NCI-H1092 treated with DMSO at 0.1 percent for 48 hours (cell line): Measurements from ENCODE around the gene IFT52.
"Not testable (repeated sequence)": the region's sequence is repeated elsewhere in the genome, so short reads cannot be mapped to it uniquely, and the experiment has no call there.

Experiments used
- DNase-seq: peaks from one replicate; lab custom pipeline; 2025; lab: John Stamatoyannopoulos, UW

The IFT52 gene

DNA sequence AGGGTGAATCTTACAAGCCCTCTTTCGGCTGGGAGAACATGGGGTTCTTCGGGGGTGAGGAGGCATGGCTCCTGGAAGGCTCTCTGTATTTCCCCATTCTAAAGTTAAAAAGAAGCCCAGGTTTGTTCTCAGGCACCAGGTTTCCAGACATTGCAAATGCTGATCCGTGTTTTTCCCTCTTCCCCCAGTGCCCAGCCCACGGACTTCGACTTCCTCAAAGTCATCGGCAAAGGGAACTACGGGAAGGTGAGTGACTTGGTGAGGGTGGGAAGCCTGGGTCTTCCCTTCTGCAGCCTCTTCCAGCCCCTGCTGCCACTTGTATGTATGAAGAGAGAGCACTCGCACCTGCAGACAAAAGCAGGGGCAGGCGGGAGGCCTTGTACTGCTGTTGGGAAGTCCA is 23.3 kb upstream of the IFT52 start:
- no peak for DNase-seq

DNA sequence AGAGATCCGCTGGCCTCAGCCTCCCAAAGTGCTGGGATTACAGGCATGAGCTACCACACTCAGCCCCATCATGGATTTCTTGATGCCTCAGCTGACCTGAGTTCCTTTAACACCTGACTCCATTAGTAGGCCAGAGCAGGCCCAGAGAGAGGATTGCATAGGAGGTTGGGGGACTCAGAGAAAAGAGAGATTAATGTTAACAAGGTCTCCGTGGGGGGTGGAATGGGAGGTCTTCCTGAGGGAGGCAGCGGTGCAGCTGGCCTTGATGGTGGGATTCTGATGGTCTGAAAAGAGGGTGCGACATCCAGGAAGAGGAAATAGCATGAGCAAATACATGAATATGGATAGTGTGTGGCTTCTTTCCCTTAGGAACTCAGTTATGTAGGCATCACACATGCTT is 22.0 kb upstream of the IFT52 start:
- no peak for DNase-seq

DNA sequence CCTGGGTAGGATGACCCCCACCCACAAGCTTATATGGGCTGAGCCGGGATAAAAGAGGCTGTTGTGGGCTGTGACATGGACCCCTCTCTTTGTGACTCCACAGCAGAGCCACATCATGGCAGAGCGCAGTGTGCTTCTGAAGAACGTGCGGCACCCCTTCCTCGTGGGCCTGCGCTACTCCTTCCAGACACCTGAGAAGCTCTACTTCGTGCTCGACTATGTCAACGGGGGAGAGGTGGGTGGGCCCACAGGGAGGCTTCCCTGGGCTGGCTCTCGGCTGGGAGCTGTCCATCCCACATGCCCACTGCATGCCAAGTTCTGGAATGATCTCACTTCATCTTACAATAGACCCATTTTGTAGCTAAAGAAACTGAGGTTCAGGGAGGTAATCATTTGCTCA is 21.5 kb upstream of the IFT52 start:
- DNase-seq: no peak

DNA sequence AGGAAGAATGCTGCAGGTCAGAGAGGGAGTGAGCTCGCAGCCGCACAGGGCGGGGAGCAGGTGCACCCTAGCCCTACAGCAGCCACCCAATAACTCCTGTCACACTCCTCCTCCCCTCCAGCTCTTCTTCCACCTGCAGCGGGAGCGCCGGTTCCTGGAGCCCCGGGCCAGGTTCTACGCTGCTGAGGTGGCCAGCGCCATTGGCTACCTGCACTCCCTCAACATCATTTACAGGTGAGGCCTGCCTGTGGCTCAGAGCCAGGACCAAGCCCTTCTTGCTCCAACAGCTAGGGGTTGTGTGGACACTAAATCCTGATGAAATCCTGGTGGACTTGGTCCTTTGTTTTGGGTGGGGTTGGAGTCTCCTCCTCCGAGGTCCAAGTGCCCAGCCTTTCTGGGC is 20.2 kb upstream of the IFT52 start:
- no peak for DNase-seq

DNA sequence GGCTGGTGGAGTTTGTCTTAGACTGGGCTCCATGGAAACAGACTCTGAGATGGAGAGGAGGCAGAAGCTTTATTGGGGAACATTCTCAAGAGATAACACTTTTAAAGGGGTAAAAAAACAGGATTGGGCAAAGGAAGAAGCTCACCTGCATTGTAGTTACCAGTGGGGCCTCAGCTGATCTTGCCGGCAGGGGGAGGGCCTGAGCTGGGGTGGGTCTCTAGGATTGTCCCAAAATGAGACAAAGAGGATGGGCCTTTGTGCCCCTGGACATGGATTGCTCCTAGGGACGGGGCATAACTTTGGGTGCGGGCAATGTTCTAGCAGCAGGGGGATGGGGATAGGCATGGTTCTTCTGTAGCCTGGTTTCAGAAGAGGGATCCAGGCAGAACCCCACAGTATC is 19.4 kb upstream of the IFT52 start:
- no peak for DNase-seq

DNA sequence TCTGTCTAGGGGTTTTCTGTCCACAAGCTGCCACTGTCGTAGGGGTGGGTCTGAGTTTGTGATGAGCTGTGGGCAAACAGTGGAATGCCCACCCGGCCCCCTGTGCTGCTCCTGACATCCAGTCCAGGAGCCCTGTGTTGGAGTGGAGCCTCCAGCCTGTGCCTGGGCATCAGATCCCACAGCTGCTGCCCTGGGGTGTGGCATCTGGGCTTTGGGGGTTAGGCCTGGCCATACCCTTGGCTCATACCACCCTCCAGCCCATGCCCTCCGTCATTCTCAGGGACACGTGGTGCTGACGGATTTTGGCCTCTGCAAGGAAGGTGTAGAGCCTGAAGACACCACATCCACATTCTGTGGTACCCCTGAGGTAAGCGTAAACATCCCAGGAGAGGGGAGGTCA is 19.0 kb upstream of the IFT52 start:
- no peak for DNase-seq

DNA sequence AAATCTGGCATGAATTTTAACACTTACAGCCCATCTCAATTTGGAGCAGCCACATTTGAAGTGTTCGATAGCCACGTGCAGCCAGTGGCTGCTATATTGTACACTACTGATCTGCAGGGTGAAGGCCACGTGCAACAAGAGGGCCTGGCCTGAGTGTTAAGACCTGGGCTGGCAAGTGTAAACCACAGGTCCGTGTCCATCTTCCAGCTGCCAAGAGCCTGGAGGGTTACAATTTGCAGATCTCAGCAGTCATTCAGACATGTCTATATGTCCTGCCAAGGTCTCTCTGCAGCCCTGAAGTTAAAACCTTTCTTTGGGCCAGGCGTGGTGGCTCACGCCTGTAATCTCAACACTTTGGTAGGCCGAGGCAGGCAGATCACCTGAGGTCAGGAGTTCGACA is 17.8 kb upstream of the IFT52 start:
- no peak for DNase-seq

DNA sequence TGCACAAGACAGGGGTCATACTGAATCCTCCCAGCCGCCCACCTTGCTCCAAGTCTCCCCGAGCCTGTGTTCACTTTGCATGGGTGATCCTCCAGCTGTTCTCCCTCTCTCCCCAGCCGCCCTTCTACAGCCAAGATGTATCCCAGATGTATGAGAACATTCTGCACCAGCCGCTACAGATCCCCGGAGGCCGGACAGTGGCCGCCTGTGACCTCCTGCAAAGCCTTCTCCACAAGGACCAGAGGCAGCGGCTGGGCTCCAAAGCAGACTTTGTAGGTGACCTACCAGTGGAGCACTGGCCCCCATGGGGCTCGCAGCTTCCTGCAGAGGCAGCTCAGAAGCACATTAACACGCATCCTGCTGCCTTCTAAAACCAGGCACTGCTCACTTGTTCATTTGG is 14.6 kb upstream of the IFT52 start:
- DNase-seq: no peak

DNA sequence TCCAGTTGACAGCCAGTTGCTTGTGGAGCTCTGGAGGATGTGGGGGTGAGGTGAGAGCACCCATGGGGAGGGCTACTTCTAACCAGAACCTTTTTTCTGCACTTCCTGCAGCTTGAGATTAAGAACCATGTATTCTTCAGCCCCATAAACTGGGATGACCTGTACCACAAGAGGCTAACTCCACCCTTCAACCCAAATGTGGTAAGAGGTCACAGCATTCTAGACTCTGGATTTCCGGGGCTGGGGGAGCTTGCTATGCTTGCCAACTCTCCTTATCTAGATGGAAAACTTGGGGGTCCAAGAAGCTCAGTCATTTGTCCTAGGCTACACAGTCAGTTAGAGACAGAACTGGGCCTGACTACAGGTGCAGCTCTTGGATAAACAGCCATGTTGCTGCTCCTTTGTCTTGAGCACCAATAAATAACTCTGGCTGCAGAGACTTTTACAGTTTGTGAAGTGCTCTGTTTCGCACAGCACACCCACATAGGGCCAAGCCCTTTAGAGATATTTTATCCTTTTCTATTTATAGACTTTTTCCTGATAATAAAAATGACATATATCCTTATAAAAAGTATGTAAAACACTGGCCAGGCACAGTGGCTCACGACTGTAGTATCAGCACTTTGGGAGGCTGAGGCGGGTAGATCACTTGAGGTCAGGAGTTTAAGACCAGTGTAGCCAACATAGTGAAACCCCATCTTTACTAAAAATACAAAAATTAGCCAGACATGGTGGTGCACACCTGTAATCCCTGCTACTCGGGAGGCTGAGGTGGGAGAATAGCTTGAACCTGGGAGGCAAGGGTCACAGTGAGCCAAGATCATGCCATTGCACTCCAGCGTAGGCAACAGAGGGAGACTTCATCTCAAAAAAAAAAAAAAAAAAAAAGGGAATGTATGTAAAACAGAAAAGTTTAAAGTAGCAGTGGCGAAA is 10.6 kb upstream of the IFT52 start:
- DNase-seq: no peak

DNA sequence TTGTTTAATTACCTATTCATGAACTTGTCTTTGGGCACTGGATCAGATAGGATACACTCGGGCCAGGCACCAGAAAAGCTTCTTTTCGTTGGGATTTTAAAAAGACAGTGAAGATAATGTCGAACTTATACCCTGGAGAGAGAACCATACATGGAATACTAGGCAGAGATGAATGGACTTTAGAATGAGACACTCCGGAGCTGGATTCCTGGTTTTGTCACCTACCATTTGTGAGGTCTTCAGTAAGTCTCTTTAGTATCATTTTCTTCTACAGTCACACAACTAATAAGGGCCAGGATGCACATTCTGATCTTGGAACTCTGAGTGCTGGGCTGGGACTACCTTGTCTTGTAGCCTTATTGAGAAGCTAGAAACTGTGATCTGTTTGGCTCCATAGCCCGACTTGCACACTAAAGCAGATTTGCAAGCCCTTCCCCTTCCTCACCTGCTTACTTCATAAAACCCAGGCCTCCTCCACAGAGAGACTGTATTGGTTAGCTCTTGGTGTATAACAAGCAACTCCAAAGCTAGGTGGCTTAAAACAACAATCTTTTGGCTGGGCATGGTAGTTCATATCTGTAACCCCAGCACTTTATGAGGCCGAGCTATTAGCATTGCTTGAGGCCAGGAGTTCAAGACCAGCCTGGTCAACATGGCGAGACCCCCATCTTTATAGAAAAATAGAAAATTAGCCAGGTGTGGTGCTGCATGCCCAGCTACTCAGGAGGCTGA is 7.4 kb upstream of the IFT52 start:
- DNase-seq: no peak

DNA sequence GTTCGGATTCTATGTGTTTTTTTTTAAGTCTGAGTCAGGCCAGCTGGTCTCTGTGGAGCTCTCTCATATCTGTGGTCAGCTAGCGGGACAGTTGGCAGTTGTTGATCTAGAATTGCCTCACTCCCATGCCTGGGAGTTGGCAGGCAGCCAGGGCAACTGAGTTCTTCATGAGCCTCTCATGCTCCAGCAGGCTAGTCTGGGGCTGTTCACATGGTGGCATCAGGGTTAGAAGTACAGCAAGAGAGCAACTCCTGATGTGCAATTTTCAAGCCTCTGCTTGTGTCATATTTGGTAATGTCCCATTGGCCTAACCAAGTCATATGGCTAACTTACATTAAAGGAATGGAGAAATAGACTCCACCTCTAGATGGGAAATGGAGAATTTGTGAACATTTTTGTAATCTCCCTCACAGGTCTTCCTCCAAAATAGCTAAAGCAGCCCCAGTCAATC is 6.7 kb upstream of the IFT52 start:
- DNase-seq: no peak

DNA sequence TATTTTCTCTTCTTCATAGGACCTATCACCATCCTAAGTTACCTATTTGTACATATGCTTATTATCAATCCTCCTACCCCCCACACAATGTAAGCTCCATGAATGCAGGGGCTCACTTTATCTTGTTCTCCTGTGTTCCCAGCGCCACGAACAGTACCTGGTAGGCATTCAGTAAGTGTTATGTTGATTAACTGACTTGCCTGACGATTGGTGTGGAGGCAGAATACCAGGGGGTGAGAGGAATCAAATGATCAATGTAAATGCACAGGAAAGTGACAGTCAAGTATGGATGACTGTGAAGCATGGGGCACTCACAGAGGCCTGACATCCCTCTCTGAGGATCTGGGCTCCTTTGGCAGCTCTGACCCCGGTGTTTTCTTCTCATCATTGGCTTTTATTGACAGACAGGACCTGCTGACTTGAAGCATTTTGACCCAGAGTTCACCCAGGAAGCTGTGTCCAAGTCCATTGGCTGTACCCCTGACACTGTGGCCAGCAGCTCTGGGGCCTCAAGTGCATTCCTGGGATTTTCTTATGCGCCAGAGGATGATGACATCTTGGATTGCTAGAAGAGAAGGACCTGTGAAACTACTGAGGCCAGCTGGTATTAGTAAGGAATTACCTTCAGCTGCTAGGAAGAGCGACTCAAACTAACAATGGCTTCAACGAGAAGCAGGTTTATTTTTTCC is 6.1 kb upstream of the IFT52 start:
- no peak for DNase-seq

DNA sequence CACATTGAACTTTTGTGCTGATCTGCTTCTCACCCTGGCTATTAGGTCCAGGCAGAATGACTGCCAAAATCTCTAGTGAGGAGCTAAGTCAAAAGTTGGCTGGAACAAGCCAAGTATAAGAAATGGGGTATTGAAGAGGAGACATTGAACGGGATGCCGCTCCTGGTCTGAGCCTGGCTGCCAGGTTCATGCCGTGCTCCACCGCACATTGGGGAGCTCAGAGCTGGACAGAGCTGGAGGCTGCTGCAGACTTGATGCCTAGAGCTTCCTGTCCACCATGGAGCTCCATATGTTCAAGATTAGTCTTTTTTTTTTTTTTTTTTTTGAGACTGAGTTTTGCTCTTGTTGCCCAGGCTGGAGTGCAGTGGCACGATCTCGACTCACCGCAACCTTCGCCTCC is 4.1 kb upstream of the IFT52 start:
- no peak for DNase-seq

DNA sequence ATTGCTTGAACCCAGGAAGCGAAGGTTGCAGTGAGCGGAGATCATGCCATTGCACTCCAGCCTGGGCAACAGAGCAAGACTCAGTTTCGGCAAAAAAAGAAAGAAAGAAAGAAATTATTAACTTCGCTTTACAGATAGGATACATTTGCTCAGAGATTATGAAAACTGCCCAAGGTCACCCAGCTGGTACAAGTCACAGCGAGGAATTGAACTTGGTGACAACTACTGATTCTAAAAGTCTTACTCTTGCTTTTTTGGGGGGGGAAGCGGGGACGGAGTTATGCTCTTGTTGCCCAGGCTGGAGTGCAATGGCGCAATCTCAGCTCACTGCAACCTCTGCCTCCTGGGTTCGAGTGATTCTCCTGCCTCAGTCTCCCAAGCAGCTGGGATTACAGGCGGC is 2.2 kb upstream of the IFT52 start:
- not testable (repeated sequence) for DNase-seq

DNA sequence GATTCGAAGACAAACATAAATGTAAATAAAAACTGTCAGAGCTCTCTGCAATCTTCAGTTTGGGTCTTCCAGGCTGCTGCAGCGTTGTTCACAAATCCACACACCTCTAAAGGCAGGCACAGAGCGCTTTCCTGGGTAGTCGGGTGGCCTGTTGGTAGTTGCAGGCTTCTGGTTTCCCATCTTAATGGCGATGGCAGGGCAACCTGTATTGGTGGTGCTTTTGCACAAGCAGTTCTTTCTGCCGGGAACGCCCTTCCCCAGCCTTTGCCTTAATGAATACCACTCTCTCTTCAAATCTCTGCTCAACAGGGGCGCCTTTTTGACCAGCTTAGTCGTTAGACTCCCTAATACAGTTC is 723 bp upstream of the IFT52 start:
- DNase-seq: no peak

DNA sequence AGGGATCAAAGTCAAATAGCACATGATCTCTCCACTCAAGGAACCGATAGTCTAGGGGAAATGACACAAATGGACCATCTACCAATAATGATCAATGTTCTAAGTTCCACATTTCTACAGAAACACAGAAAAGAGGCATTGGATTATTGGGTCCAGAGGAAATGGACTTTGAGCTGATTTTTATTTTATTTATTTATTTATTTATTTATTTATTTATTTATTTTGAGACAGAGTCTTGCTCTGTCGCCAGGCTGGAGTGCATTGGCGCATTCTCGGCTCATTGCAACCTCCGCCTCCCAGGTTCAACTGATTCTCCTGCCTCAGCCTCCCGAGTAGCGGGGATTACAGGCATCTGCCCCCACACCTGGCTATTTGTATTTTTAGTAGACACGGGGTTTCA is 11.2 kb downstream of the IFT52 start:
- DNase-seq: not testable (repeated sequence)

DNA sequence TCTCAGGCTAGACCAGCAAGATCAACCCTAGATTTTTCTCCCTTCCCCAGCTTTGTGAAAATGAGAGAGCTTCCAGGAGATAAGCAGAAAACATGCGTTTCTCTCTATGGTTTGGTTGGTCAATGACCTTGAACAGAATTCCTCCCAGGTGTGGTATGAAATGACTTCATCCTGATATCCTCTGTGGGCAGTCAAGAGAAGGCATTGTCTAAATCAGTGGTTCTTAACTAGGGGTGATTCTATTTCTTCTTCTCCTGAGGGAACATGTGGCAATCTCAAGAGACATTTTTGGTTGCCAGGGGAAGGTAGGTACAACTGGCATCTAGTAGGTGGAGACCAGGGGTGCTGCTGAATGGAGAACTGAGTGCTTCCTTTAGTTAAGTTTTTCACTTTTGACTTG is 12.4 kb downstream of the IFT52 start:
- no peak for DNase-seq

DNA sequence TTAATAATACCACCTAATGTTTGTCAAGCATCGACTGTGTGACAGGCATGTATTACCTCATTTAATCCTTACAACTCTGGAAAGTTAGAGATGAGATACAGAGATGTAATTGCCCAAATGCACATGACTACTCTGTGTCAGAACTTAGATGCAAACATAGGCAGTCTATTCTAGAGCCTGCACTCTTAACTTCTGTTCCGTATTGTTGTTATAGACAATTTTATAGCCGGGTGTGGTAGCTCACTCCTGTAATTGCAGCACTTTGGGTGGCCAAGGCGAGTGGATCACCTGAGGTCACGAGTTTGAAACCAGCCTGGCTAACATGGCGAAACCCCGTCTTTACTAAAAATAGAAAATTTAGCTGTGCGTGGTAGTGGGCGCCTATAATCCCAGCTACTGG is 15.0 kb downstream of the IFT52 start:
- no peak for DNase-seq

DNA sequence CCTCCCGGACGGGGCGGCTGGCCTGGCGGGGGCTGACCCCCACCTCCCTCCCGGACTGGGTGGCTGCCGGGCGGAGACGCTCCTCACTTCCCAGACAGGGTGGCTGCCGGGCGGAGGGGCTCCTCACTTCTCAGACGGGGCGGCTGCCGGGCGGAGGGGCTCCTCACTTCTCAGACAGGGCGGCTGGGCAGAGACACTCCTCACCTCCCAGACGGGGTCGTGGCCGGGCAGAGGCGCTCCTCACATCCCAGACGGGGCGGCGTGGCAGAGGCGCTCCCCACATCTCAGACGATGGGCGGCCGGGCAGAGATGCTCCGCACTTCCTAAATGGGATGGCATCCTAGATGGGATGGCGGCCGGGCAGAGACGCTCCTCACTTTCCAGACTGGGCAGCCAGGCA is 16.5 kb downstream of the IFT52 start:
- not testable (repeated sequence) for DNase-seq

DNA sequence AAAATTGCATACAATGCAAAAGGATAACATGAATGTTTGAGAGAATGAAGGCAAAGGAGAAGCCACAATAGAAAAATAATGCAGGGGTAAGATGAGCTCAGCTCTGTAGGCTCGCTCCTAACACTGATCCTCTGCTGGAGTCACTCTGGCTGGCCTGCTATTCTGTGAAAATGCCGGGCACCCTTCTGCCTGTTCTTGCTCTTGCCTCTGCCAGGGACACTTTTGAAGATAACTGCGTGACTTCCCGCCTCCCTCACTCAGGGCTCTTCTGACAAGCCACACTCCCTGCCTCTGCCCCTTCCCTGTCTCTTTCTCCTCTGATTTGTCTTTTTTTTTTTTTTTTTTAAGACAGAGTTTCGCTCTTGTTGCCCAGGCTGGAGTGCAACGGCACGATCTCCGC is 40.9 kb downstream of the IFT52 start:
- DNase-seq: no peak

DNA sequence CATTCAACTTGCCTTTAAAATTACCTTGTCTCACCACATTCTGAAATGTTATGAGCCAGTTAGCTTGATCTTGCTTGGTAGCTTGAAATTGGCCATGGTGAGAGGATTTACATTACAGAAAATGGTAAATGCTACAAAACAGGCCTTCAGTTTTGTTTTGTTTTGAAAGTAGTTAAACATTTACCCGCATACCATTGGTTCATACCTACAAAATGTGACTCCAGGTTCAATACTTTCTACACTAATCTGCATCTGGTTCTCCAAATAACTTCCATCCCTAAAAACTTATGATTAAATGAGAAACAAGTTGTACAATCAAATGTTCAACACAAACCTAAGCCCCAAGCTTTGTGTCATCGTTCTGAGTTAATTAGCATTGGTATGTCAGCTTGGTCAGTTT is 45.7 kb downstream of the IFT52 start:
- no peak for DNase-seq

DNA sequence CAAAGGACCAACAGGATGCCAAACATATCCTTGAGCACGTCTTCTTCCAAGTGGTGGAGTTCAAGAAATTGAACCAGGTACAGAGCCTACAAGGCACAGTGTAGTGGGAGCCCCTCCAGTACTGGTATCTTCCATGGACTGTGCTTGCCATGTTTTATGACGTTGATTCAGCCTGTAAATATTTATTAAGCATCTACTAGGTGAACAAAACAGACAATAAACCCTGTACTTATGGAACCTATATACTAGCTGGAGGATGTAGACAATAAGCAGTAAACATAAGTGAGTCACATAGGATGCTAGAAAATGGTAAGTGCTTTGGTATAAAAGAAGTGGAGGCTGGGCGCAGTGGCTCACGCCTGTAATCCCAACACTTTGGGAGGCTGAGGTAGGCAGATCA is 51.8 kb downstream of the IFT52 start:
- DNase-seq: no peak

DNA sequence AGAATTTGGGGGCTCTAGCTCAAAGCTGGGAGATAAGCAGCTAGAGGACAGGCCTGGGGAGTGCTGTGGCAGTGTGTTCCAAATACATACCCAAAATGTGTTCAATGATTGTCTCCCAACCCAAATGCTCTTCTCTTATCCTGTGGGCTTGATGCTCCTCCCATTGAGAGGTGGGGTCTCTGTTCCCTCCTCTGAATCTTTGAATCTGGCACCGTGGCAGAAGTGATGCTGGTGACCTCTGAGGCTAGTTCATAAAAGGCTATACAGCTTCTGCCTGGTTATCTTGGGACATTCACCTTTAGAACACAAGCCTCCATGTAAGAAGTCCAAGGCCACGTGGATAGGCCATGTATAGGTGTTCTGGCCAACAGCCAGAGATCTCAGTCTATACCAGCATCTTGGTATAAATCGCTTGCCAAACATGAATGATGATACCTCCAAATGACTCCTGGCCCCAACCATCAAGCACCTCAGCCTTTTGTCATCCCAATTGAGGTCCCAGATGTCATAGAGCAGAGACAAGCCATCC is 60.3 kb downstream of the IFT52 start:
- no peak for DNase-seq
